Ishikawa (cell line): ENCODE data around the gene OTUD1.

Source experiments
- CEBPB ChIP-seq: IDR thresholded peaks from 2 replicates; pipeline ENCODE4 v1.6.1; 2012
- CREB1 ChIP-seq: IDR thresholded peaks from 2 replicates; pipeline ENCODE4 v1.6.1; 2012; ENCODE audit warnings: low read depth
- EP300 ChIP-seq: IDR thresholded peaks from 2 replicates; pipeline ENCODE4 v1.6.1; 2012; ENCODE audit warnings: borderline replicate concordance
- FOXM1 ChIP-seq: IDR thresholded peaks from 2 replicates; pipeline ENCODE4 v1.6.1; 2012; ENCODE audit warnings: low read depth, borderline replicate concordance
- MAX ChIP-seq: IDR thresholded peaks from 2 replicates; pipeline ENCODE4 v1.6.1; 2012
- NFIC ChIP-seq: IDR thresholded peaks from 2 replicates; pipeline ENCODE4 v1.6.1; 2012
- RAD21 ChIP-seq: IDR thresholded peaks from 2 replicates; pipeline ENCODE4 v1.6.1; 2012; ENCODE audit warnings: low read depth
- TAF1 ChIP-seq: IDR thresholded peaks from 2 replicates; pipeline ENCODE4 v1.6.1; 2012; ENCODE audit warnings: low read depth, mild to moderate bottlenecking
- TCF12 ChIP-seq: IDR thresholded peaks from 2 replicates; pipeline ENCODE4 v1.6.1; 2012; ENCODE audit warnings: low read depth
- TEAD4 ChIP-seq: IDR thresholded peaks from 2 replicates; pipeline ENCODE4 v1.6.1; 2012
- YY1 ChIP-seq: IDR thresholded peaks from 2 replicates; pipeline ENCODE4 v1.6.1; 2012; ENCODE audit warnings: low read depth
- ZBTB7A ChIP-seq: IDR thresholded peaks from 2 replicates; pipeline ENCODE4 v1.6.1; 2012; ENCODE audit warnings: low read depth

OTUD1 gene

GRCh38 chr10:23481363-23481961, 42.6 kb downstream of the OTUD1 start:
- TF ChIP-seq EP300 (no peak), NFIC (no peak), CEBPB (no peak), ZBTB7A (no peak)

GRCh38 chr10:23490115-23490514, 51.2 kb downstream of the OTUD1 start:
- TF ChIP-seq FOXM1 (no peak), CREB1 (no peak), ZBTB7A (no peak), TEAD4 (no peak), NFIC (no peak), TCF12 (no peak), TAF1 (no peak), YY1 (no peak), RAD21 (no peak), MAX (no peak)
